SK-N-SH treated with all-trans-retinoic acid at 6 μM for 48 hours (cell line): ENCODE measurements around the gene CNKSR2.

Source experiments
- ATAC-seq: fragments of 200-7000 bp; cut with Tn5 transposase; 3 replicates; pipeline ENCODE4 v1.9.1; 2020; ENCODE audit warnings: mild to moderate bottlenecking, moderate library complexity
- ARNTL ChIP-seq: fragments of 450-650 bp; formaldehyde crosslinking; IDR thresholded peaks from 2 replicates; pipeline ENCODE4 v1.5.0; 2020; ENCODE audit warnings: low read depth, mild to moderate bottlenecking, moderate library complexity, borderline replicate concordance
- BACH2 ChIP-seq: fragments of 250-450 bp; sonication (Bioruptor Pico); IDR thresholded peaks from 2 replicates; pipeline ENCODE4 v1.9.0; 2021; ENCODE audit warnings: mild to moderate bottlenecking, borderline replicate concordance
- ESRRG ChIP-seq: fragments of 250-450 bp; sonication (Bioruptor Pico); IDR thresholded peaks from 2 replicates; pipeline ENCODE4 v1.6.1; 2021; ENCODE audit warnings: mild to moderate bottlenecking
- ISL1 ChIP-seq: fragments of 250-450 bp; sonication (Bioruptor Pico); IDR thresholded peaks from 2 replicates; pipeline ENCODE4 v2.1.2; 2022; ENCODE audit warnings: mild to moderate bottlenecking, moderate library complexity
- PPARA ChIP-seq: fragments of 250-450 bp; sonication (Bioruptor Pico); IDR thresholded peaks from 2 replicates; pipeline ENCODE4 v1.5.0; 2020; ENCODE audit warnings: mild to moderate bottlenecking, borderline replicate concordance
- RARB ChIP-seq: fragments of 250-450 bp; sonication (Bioruptor Pico); IDR thresholded peaks from 2 replicates; pipeline ENCODE4 v1.8.0; 2021; ENCODE audit warnings: mild to moderate bottlenecking, moderate library complexity
- SNAI2 ChIP-seq: fragments of 250-450 bp; sonication (Bioruptor Pico); IDR thresholded peaks from 2 replicates; pipeline ENCODE4 v1.5.0; 2020; ENCODE audit warnings: mild to moderate bottlenecking, moderate library complexity
- TCF4 ChIP-seq: fragments of 250-450 bp; sonication (Bioruptor Pico); IDR thresholded peaks from 2 replicates; pipeline ENCODE4 v1.8.0; 2021; ENCODE audit warnings: mild to moderate bottlenecking, moderate library complexity, borderline replicate concordance
- TOX ChIP-seq: fragments of 250-450 bp; sonication (Bioruptor Pico); IDR thresholded peaks from 2 replicates; pipeline ENCODE4 v1.8.0; 2021; ENCODE audit warnings: mild to moderate bottlenecking, moderate library complexity, borderline replicate concordance
- ZC3H10 ChIP-seq: fragments of 250-450 bp; sonication (Bioruptor Pico); IDR thresholded peaks from 2 replicates; pipeline ENCODE4 v1.5.1; 2021; ENCODE audit warnings: mild to moderate bottlenecking, moderate library complexity
- ZFP30 ChIP-seq: fragments of 450-650 bp; formaldehyde crosslinking; IDR thresholded peaks from 2 replicates; pipeline ENCODE4 v1.5.0; 2022; ENCODE audit warnings: mild to moderate bottlenecking, moderate library complexity
- ZNF70 ChIP-seq: fragments of 450-650 bp; formaldehyde crosslinking; IDR thresholded peaks from 2 replicates; pipeline ENCODE4 v1.5.0; 2020; ENCODE audit warnings: mild to moderate bottlenecking, moderate library complexity
- ZNF8 ChIP-seq: fragments of 450-650 bp; formaldehyde crosslinking; IDR thresholded peaks from 2 replicates; pipeline ENCODE4 v1.5.0; 2020; ENCODE audit warnings: mild to moderate bottlenecking, moderate library complexity
- TF ChIP-seq, protein P1 (sequence below): fragments of 250-450 bp; sonication (Bioruptor Pico); IDR thresholded peaks from 2 replicates; pipeline ENCODE4 v1.8.0; 2021; ENCODE audit warnings: low read depth, mild to moderate bottlenecking, moderate library complexity, borderline replicate concordance
- TF ChIP-seq, protein P2 (sequence below): fragments of 250-450 bp; sonication (Bioruptor Pico); IDR thresholded peaks from 2 replicates; pipeline ENCODE4 v1.5.1; 2020; ENCODE audit warnings: low read depth, mild to moderate bottlenecking, moderate library complexity
- TF ChIP-seq, protein P3 (sequence below): fragments of 250-450 bp; sonication (Bioruptor Pico); IDR thresholded peaks from 2 replicates; pipeline ENCODE4 v1.5.1; 2021; ENCODE audit warnings: mild to moderate bottlenecking, moderate library complexity
- TF ChIP-seq, protein P4 (sequence below): fragments of 250-450 bp; sonication (Bioruptor Pico); IDR thresholded peaks from 2 replicates; pipeline ENCODE4 v1.8.0; 2020; ENCODE audit warnings: mild to moderate bottlenecking, moderate library complexity, borderline replicate concordance

Gene CNKSR2

DNA sequence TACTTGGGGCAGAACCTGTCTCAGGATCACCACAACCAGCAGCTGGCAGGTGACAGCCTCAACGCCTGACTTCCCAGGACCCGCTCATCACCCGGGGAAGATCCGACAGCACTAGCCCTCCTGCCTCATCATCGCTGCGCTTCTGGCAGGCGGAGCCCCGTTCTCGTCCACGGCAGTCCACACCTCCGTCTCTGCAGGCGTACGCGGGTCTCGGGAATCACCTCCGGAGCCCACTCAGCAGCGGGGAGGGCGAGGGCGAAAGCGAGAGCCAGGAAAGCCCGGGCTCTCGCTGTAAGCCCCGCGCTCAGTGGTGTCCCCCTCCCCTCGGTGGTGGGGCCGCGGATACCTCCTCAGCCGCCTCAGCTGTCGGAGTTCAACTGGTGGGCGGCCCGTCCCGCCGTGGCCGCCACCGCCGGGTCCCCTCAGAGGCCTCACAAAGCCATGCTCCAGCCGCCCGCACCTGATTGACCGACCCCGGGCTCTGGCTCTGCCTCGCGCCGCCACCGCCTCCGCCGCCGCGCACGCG lies 518 bp upstream of the CNKSR2 start:
- TF ChIP-seq ZNF70 (CRISPR knock-in tag): no peak
- ATAC-seq: peak; percentile 38; the same call in 2 of the 3 replicates

DNA sequence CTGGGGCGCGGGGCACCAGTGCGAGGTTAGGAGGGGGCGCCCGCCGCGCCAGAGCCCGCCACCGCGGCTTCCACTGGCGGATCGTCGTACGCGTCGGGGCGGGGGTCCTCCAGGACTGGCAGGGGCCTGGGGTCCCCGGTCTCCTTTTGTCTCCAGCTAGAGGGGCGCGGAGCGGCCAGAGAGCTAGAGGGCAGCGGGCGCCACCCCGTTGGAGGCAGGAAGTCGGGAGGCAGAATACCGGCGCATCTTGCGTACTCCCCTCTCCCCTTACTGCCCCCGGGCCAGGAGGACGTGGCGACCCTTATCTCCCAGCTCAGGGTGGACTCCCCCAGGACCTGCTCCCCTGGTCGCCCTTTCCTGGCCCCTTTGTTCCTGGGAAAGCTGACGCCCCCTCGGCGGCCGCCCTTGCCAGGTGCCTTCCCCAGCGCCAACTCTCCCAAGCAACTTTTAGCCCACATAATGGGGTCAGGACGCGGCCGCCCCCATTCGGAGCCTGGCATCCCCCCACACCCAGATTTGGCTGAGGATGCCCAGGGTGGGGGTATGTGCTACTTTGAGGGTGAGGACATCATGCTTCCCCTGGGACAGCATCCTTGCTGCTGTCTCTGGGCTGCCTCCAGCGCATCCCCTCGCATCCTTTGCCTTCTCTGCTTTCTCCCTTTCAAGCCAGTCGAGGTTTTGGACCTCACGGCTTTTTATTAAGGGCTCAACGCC lies 933 bp downstream of the CNKSR2 start:
- TF ChIP-seq, protein P1, sequence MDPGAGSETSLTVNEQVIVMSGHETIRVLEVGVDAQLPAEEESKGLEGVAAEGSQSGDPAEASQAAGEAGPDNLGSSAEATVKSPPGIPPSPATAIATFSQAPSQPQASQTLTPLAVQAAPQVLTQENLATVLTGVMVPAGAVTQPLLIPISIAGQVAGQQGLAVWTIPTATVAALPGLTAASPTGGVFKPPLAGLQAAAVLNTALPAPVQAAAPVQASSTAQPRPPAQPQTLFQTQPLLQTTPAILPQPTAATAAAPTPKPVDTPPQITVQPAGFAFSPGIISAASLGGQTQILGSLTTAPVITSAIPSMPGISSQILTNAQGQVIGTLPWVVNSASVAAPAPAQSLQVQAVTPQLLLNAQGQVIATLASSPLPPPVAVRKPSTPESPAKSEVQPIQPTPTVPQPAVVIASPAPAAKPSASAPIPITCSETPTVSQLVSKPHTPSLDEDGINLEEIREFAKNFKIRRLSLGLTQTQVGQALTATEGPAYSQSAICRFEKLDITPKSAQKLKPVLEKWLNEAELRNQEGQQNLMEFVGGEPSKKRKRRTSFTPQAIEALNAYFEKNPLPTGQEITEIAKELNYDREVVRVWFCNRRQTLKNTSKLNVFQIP (CRISPR knock-in tag): no peak
- TF ChIP-seq, protein P2, sequence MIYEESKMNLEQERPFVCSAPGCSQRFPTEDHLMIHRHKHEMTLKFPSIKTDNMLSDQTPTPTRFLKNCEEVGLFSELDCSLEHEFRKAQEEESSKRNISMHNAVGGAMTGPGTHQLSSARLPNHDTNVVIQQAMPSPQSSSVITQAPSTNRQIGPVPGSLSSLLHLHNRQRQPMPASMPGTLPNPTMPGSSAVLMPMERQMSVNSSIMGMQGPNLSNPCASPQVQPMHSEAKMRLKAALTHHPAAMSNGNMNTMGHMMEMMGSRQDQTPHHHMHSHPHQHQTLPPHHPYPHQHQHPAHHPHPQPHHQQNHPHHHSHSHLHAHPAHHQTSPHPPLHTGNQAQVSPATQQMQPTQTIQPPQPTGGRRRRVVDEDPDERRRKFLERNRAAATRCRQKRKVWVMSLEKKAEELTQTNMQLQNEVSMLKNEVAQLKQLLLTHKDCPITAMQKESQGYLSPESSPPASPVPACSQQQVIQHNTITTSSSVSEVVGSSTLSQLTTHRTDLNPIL: no peak
- TF ChIP-seq ISL1 (CRISPR knock-in tag) (no peak), ZC3H10 (CRISPR knock-in tag) (no peak), BACH2 (no peak), TCF4 (CRISPR knock-in tag) (no peak), ARNTL (CRISPR knock-in tag) (no peak), RARB (CRISPR knock-in tag) (no peak)
- TF ChIP-seq, protein P3, sequence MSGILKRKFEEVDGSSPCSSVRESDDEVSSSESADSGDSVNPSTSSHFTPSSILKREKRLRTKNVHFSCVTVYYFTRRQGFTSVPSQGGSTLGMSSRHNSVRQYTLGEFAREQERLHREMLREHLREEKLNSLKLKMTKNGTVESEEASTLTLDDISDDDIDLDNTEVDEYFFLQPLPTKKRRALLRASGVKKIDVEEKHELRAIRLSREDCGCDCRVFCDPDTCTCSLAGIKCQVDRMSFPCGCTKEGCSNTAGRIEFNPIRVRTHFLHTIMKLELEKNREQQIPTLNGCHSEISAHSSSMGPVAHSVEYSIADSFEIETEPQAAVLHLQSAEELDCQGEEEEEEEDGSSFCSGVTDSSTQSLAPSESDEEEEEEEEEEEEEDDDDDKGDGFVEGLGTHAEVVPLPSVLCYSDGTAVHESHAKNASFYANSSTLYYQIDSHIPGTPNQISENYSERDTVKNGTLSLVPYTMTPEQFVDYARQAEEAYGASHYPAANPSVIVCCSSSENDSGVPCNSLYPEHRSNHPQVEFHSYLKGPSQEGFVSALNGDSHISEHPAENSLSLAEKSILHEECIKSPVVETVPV (CRISPR knock-in tag): no peak
- TF ChIP-seq, protein P4, sequence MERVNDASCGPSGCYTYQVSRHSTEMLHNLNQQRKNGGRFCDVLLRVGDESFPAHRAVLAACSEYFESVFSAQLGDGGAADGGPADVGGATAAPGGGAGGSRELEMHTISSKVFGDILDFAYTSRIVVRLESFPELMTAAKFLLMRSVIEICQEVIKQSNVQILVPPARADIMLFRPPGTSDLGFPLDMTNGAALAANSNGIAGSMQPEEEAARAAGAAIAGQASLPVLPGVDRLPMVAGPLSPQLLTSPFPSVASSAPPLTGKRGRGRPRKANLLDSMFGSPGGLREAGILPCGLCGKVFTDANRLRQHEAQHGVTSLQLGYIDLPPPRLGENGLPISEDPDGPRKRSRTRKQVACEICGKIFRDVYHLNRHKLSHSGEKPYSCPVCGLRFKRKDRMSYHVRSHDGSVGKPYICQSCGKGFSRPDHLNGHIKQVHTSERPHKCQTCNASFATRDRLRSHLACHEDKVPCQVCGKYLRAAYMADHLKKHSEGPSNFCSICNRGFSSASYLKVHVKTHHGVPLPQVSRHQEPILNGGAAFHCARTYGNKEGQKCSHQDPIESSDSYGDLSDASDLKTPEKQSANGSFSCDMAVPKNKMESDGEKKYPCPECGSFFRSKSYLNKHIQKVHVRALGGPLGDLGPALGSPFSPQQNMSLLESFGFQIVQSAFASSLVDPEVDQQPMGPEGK (CRISPR knock-in tag): no peak
- no peak; the same call in 2 of the 3 replicates for ATAC-seq

DNA sequence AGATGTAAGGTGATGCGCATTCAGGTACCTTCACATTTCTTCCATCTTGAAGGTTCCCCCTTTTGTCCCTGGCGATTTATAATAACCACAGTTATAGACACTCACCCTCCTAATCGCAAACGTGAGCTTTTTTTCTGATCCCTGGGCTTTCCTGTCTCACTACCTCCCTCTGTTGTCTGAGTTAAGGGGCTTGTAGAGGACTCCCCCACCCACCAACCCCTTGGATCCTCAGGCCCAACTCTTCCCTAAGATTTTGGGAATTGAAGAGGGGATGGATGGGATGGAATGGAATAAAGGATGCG lies 1.4 kb downstream of the CNKSR2 start:
- no peak for ATAC-seq
- TF ChIP-seq, protein P2: no peak
- no peak for TF ChIP-seq ZNF70 (CRISPR knock-in tag)
- TF ChIP-seq ZC3H10 (CRISPR knock-in tag): no peak
- TF ChIP-seq ESRRG (CRISPR knock-in tag): no peak
- TF ChIP-seq, protein P1 (CRISPR knock-in tag): no peak
- no peak for TF ChIP-seq ZNF8 (CRISPR knock-in tag)
- TF ChIP-seq ISL1 (CRISPR knock-in tag): no peak
- no peak for TF ChIP-seq PPARA (CRISPR knock-in tag)
- no peak for TF ChIP-seq SNAI2
- TF ChIP-seq ZFP30 (CRISPR knock-in tag): no peak
- TF ChIP-seq, protein P4 (CRISPR knock-in tag): no peak
- TF ChIP-seq, protein P3 (CRISPR knock-in tag): no peak
- no peak for TF ChIP-seq TOX (CRISPR knock-in tag)
- TF ChIP-seq, all 23 proteins: peak for 0
